Ovary (tissue), 9 donors: ENCODE measurements around the gene CDH3. TPM values are rescaled to one million over a fixed set of nuclear protein-coding genes. Genes with fewer than 3 reads are reported as not detected.
"Not testable (repeated sequence)": the region's sequence is repeated elsewhere in the genome, so short reads cannot be mapped to it uniquely, and the experiment has no call there.

ENCODE experiments used
- DNase-seq, 5 donors: peaks; one replicate each; pipeline ENCODE4 v3.0.0-alpha.2; 2019 to 2020
- H3K27ac ChIP-seq, 2 donors: fragments of 200-600 bp; one replicate each; pipeline versions ENCODE4 v1.5.1 to v1.8.0; 2019 to 2022
- H3K27me3 ChIP-seq: fragments of 200-600 bp; one replicate; pipeline ENCODE4 v1.8.0; 2022
- H3K36me3 ChIP-seq: fragments of 200-600 bp; sonication (generic); one replicate; pipeline ENCODE4 v1.5.1; 2019
- H3K4me1 ChIP-seq: one replicate; pipeline ENCODE4 v1.8.1; 2013; ENCODE audit warnings: mild to moderate bottlenecking, moderate library complexity; ENCODE audit not compliant: insufficient read depth
- H3K4me3 ChIP-seq: fragments of 200-600 bp; sonication (generic); one replicate; pipeline ENCODE4 v1.5.1; 2017
- H3K9me3 ChIP-seq, 2 donors: fragments of 200-600 bp in 1 of 2; sonication (generic) in 1 of 2; one replicate each; pipeline versions ENCODE4 v1.5.1 to v1.8.1; 2013 to 2019; ENCODE audit warnings: mild to moderate bottlenecking in 1 of 2, moderate library complexity in 1 of 2
- EP300 ChIP-seq: sonication (generic); formaldehyde crosslinking; IDR thresholded peaks from one replicate; pipeline ENCODE4 v1.6.1; 2017; ENCODE audit warnings: antibody characterized with exemption
- POLR2A ChIP-seq: fragments of 450-650 bp; IDR thresholded peaks from one replicate; pipeline ENCODE4 v1.6.1; 2017; ENCODE audit warnings: antibody characterized with exemption, mild to moderate bottlenecking, moderate library complexity
- WGBS, 3 donors: extraction: QIAGEN DNeasy Blood & Tissue Kit in 1 of 3; methylation state at CpG; one replicate each; pipeline versions ENCODE4 v1.1.5 to v1.1.7; 2013 to 2017; 5-methylcytosine and 5-hydroxymethylcytosine counted together
- intact Hi-C, 4 donors: fragments of 100-400 bp; cut with DNase I; formaldehyde crosslinking; loops; one replicate each; pipeline versions ENCODE4 v1.11.0 to v1.15.1; 2022 to 2023
- polyA plus RNA-seq, 2 donors: library from polyadenylated mRNA; stranded (reverse); fragments of 200-250 nt in 1 of 2; fragments of 350-450 nt in 1 of 2; fragmentation: Illumina TruSeq in 1 of 2; extraction: RNeasy Lipid Tissue Mini Kit (QIAGEN cat#74804) in 1 of 2; gene quantifications; one replicate each; pipeline ENCODE4 v1.2.3, GENCODE V29; 2013 to 2014
- total RNA-seq, 7 donors: library from RNA; depleted of rRNA in 2 of 7; stranded (reverse); fragments of >200 nt in 2 of 7; fragmentation: NEBNext Ultra II Directional in 3 of 7; extraction: Animal tissue kit (Norgen Biotek cat#: 25700) in 3 of 7; gene quantifications; one replicate each; pipeline versions ENCODE4 v1.1.0 to v1.2.4, GENCODE V29; 2016 to 2023
- TF ChIP-seq, protein P1 (sequence below), 3 donors: fragments of 450-650 bp in 2 of 3; fragments of 200-600 bp in 1 of 3; IDR thresholded peaks; one replicate each; pipeline versions ENCODE4 v1.5.1 to v1.8.0; 2016 to 2022; ENCODE audit warnings: antibody characterized with exemption in 3 of 3, mild to moderate bottlenecking in 1 of 3
- donor health status: DM: no; HTN: no; CAD: no; lungs with moderate emphysema.
- donor health status: DM: no; HTN: no; CAD: no.
- donor health status: Bipolar disorder and iron deficiency.
- donor health status: DM: yes; HTN: yes; CAD: no.
- donor health status: DM: no; HTN: no; CAD: no.
- donor health status: DM: yes; HTN: yes; CAD: no.

Gene CDH3
- total and polyA plus RNA-seq, 9 donors, result 32.4 to 99.0 (median 58.9) TPM

GRCh38 chr16:68710211-68710610 is 65.1 kb downstream of the CDH3 start:
- Histone ChIP-seq H3K27ac (no peak overlapping the region), H3K9me3 (no peaks in the 10 kb centered on the region), H3K4me3 (no peak overlapping the region), H3K36me3 (no peaks in the 10 kb centered on the region), H3K27me3 (no peaks in the 10 kb centered on the region), H3K4me1 (peaks cover 3% of the 10 kb centered on the region)
- TF ChIP-seq EP300, result no peak
- TF ChIP-seq POLR2A, result no peak
- TF ChIP-seq, protein P1, sequence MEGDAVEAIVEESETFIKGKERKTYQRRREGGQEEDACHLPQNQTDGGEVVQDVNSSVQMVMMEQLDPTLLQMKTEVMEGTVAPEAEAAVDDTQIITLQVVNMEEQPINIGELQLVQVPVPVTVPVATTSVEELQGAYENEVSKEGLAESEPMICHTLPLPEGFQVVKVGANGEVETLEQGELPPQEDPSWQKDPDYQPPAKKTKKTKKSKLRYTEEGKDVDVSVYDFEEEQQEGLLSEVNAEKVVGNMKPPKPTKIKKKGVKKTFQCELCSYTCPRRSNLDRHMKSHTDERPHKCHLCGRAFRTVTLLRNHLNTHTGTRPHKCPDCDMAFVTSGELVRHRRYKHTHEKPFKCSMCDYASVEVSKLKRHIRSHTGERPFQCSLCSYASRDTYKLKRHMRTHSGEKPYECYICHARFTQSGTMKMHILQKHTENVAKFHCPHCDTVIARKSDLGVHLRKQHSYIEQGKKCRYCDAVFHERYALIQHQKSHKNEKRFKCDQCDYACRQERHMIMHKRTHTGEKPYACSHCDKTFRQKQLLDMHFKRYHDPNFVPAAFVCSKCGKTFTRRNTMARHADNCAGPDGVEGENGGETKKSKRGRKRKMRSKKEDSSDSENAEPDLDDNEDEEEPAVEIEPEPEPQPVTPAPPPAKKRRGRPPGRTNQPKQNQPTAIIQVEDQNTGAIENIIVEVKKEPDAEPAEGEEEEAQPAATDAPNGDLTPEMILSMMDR (IDR thresholded peaks at IDR 0.05), result no peak
- intact Hi-C loops, result no loop called here
- 97 to 99% (median 98%) methylated on average over 5 of the region's 5 CpGs for WGBS, 3 donors
- DNase-seq, result no peak

DNA sequence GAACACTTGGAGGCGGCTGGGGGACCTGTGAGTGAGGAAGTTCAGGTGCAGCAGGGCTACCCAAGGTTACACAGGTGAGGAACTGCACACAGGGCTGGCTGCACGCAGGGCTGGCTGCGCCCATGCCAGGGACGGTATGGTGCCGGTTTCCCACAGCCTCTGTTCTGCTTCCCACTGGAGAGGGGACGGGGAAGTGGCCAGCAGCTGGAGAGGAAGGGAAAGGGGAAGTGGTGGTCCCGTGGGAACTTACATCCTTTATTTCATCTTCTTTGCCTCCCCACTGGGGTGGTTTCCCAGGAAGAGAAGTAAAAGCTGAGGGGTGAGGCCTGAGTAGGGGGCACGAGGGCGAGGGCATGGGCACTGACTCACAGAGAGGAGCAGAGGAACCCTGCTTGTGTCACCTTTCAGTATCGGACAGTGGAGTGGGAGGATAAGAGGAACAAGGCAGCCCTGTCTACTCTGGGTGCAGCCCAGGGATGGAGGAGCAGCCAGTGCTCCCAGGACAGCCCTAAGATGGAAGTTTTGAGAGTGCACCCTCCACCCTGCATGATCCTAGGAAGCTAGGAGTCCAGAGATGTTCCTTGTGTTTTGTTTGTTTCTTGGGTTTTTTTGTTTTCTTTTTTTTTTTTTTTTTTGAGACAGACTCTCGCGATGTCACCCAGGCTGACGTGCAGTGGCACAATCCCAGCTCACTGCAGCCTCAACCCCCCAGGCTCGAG is 66.5 kb downstream of the CDH3 start:
- Histone ChIP-seq H3K9me3 (no peaks in the 10 kb centered on the region), H3K4me1 (peaks cover 3% of the 10 kb centered on the region), H3K4me3 (no peak overlapping the region), H3K27ac (no peak overlapping the region), H3K36me3 (no peaks in the 10 kb centered on the region), H3K27me3 (no peaks in the 10 kb centered on the region)
- TF ChIP-seq, protein P1 (IDR thresholded peaks at IDR 0.05), result no peak
- TF ChIP-seq EP300, result no peak
- no peak for TF ChIP-seq POLR2A
- intact Hi-C loops, result no loop called here
- no peak for DNase-seq
- 29 to 43% (median 32%) methylated on average over 14 of the region's 14 CpGs for WGBS, 3 donors

GRCh38 chr16:68713361-68713760 is 68.3 kb downstream of the CDH3 start:
- Histone ChIP-seq H3K36me3 (no peaks in the 10 kb centered on the region), H3K27me3 (no peaks in the 10 kb centered on the region), H3K4me1 (peaks cover 3% of the 10 kb centered on the region), H3K9me3 (no peaks in the 10 kb centered on the region), H3K4me3 (no peak overlapping the region), H3K27ac (no peak overlapping the region)
- TF ChIP-seq, protein P1 (IDR thresholded peaks at IDR 0.05), result no peak
- TF ChIP-seq POLR2A, result no peak
- TF ChIP-seq EP300, result no peak
- intact Hi-C loops, result no loop called here
- 39 to 59% (median 52%) methylated on average over 6 of the region's 6 CpGs for WGBS, 3 donors
- DNase-seq, result no peak

DNA sequence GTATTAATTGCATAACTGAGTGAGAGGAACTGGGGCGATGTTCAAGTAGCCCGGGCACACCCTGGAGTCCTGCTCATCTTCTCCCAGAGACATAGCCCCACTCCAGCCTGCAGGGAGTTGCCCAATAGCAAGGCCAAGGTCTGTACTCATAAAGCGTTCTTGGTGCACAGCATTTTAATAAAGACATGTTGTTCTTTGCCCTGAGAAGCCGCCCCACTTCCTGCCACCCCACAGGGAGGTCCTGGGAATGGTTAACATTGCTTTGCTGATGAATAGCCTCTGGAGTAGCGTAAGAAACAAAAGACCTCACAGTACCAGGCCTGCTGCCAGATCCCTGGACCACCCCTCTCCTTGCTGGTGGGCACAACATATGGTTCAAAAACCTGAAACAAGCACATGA is 70.4 kb downstream of the CDH3 start:
- WGBS, 3 donors, result 61 to 76% (median 71%) methylated on average over 5 of the region's 5 CpGs
- Histone ChIP-seq H3K4me1 (peaks cover 3% of the 10 kb centered on the region), H3K27me3 (no peaks in the 10 kb centered on the region), H3K27ac (no peak overlapping the region), H3K4me3 (no peak overlapping the region), H3K36me3 (no peaks in the 10 kb centered on the region), H3K9me3 (no peaks in the 10 kb centered on the region)
- intact Hi-C loops, result no loop called here
- TF ChIP-seq POLR2A (no peak), EP300 (no peak)
- TF ChIP-seq, protein P1 (IDR thresholded peaks at IDR 0.05), result no peak
- no peak for DNase-seq

DNA sequence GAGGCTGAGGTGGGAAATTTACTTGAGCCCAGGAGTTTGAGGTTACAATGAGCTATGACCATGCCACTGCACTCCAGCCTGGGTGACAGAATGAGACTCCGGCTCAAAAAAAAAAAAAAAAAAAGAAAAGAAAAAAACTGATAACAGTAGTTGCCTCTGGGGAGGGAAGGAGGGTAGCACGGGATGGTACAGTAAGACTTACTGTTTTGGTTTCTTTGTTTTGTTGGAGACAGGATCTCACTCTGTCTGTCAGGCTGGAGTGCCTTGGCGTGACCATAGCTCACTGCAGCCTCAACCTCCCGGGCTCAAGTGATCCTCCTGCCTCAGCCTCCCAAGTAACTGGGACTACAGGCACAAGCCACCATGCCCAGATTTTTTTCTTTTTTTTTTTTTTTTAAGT is 71.4 kb downstream of the CDH3 start:
- DNase-seq, H3K27ac ChIP-seq, H3K4me1 ChIP-seq, H3K9me3 ChIP-seq, H3K4me3 ChIP-seq, H3K36me3 ChIP-seq, H3K27me3 ChIP-seq, intact Hi-C loops: not testable (repeated sequence)
- WGBS, 3 donors, result 75 to 94% (median 82%) methylated on average over 4 of the region's 4 CpGs
